Breast epithelium (tissue), 3 donors: ENCODE data around the gene SHH.

Source experiments
- CTCF ChIP-seq, 3 donors: fragments of 450-650 bp; IDR thresholded peaks; one replicate each; pipeline ENCODE4 v1.5.1; 2016 to 2017; ENCODE audit warnings: antibody characterized with exemption in 3 of 3, mild to moderate bottlenecking in 3 of 3, moderate library complexity in 3 of 3
- POLR2A ChIP-seq: fragments of 450-650 bp; IDR thresholded peaks from one replicate; pipeline ENCODE4 v1.6.1; 2016; ENCODE audit warnings: antibody characterized with exemption, mild to moderate bottlenecking, moderate library complexity

DNA sequence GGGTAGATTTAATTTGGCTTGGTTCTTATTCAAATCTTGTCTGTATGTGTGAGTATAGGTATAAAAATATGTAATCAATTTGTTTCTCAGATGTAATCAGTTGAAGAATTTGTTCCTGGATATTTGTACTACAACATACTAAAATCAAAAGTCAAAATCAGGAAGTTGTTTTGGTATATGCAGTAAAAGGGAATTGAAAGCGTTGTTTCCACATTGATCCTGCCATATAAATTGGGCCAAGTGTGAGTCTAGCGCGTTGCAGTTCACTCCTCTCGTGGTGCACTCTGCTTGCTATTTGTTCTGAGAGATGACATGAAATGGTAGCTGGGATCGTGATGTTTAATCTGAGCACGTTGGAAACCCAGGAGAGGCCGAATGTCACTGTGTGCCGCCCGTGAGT, 55.9 kb downstream of the SHH start:
- TF ChIP-seq POLR2A = no peak
- TF ChIP-seq CTCF (IDR thresholded peaks at IDR 0.05) = no peak
